Erythroblast (primary cell): Measurements from ENCODE around the gene CHD2.

Experiments used
- GATA1 ChIP-seq: IDR thresholded peaks from 2 replicates; pipeline ENCODE4 v1.6.1; 2011; ENCODE audit warnings: low read depth, mild to moderate bottlenecking, control low read depth, low read length, moderate library complexity
- POLR2A ChIP-seq: IDR thresholded peaks from 2 replicates; pipeline ENCODE4 v1.6.1; 2011; ENCODE audit warnings: mild to moderate bottlenecking, low read length

DNA sequence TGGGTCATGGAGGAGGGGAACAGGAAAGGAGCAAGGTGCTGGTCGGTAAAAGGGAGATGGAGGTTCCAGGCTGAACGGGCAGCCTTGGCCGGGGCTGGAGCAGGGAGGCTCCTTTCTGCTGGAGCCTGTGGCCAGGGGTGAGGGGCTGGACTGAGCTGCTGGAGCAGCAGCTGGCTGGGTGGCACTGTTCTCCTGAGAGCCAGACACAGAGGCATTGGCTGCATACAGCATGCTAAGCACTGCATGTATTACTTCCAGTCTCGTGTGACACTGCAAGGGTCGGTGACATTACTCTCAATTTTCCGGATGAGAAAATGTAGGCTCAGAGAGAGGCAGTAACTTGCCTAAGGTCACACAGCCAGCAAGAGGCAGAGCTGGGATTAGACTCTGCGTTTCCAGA, 146.6 kb downstream of the CHD2 start:
- no peak for TF ChIP-seq POLR2A
- TF ChIP-seq GATA1: no peak
